Hepatocyte (in vitro differentiated cells): Measurements from ENCODE around the gene SNX10. TPM values are rescaled to one million over a fixed set of nuclear protein-coding genes. Genes with fewer than 3 reads are reported as not detected.

ENCODE experiments used
- DNase-seq: peaks from one replicate; pipeline ENCODE4 v3.0.0-alpha.2; 2016; ENCODE audit warnings: low spot score
- H2AFZ ChIP-seq: fragments of 200-600 bp; sonication (generic); 2 replicates; pipeline ENCODE4 v1.6.0; 2016; ENCODE audit warnings: antibody characterized with exemption, mild to moderate bottlenecking
- H3K27ac ChIP-seq: fragments of 200-600 bp; sonication (generic); 2 replicates; pipeline ENCODE4 v1.5.1; 2016; ENCODE audit warnings: mild to moderate bottlenecking
- H3K27me3 ChIP-seq: fragments of 200-600 bp; sonication (generic); 2 replicates; pipeline ENCODE4 v1.6.1; 2016
- H3K36me3 ChIP-seq: fragments of 200-600 bp; sonication (generic); replicated peaks from 2 replicates; pipeline ENCODE4 v1.5.1; 2016; ENCODE audit warnings: low read depth; ENCODE audit not compliant: insufficient read depth
- H3K4me1 ChIP-seq: fragments of 200-600 bp; sonication (generic); 2 replicates; pipeline ENCODE4 v1.5.1; 2016; ENCODE audit warnings: mild to moderate bottlenecking, moderate library complexity; ENCODE audit not compliant: insufficient read depth
- H3K4me2 ChIP-seq: fragments of 200-600 bp; sonication (generic); 2 replicates; pipeline ENCODE4 v1.6.0; 2016
- H3K4me3 ChIP-seq: fragments of 200-600 bp; sonication (generic); 2 replicates; pipeline ENCODE4 v1.5.1; 2016; ENCODE audit warnings: mild to moderate bottlenecking
- H3K79me2 ChIP-seq: fragments of 200-600 bp; sonication (generic); 2 replicates; pipeline ENCODE4 v1.6.0; 2017; ENCODE audit warnings: mild to moderate bottlenecking
- H3K9me2 ChIP-seq: fragments of 200-600 bp; sonication (generic); replicated peaks from 2 replicates; pipeline ENCODE4 v1.6.0; 2017; ENCODE audit warnings: mild to moderate bottlenecking; ENCODE audit not compliant: insufficient read depth
- H3K9me3 ChIP-seq: fragments of 200-600 bp; sonication (generic); 2 replicates; pipeline ENCODE4 v1.5.1; 2016; ENCODE audit warnings: low read depth, mild to moderate bottlenecking
- H4K20me1 ChIP-seq: fragments of 200-600 bp; sonication (generic); 2 replicates; pipeline ENCODE4 v1.6.0; 2016; ENCODE audit warnings: mild to moderate bottlenecking; ENCODE audit not compliant: insufficient read depth, poor library complexity, severe bottlenecking
- CTCF ChIP-seq: fragments of 200-600 bp; sonication (generic); IDR thresholded peaks from 2 replicates; pipeline ENCODE4 v1.5.1; 2016; ENCODE audit warnings: antibody characterized with exemption, mild to moderate bottlenecking; ENCODE audit not compliant: poor library complexity
- EZH2 ChIP-seq: fragments of 200-600 bp; sonication (generic); IDR thresholded peaks from 2 replicates; pipeline ENCODE4 v1.6.1; 2016; ENCODE audit warnings: antibody characterized with exemption, mild to moderate bottlenecking, borderline replicate concordance
- EZH2phosphoT487 ChIP-seq: fragments of 200-600 bp; sonication (generic); IDR thresholded peaks from one replicate; pipeline ENCODE4 v1.6.1; 2018; ENCODE audit warnings: antibody characterized with exemption, mild to moderate bottlenecking, low read depth, moderate library complexity; ENCODE audit not compliant: unreplicated experiment, severe bottlenecking
- WGBS: methylation state at CpG from one replicate; pipeline ENCODE4 v1.1.6; 2016; ENCODE audit warnings: low lambda C conversion rate; ENCODE audit errors: missing lambda C conversion rate; 5-methylcytosine and 5-hydroxymethylcytosine counted together
- polyA plus RNA-seq: library from polyadenylated mRNA; unstranded; fragments of >200 nt; fragmentation: Nextera tagmentation; extraction: Ambion mirVana; gene quantifications from 2 replicates; pipeline ENCODE4 v1.2.1, GENCODE V29; 2016
- total RNA-seq: library from RNA; depleted of rRNA; stranded (reverse); fragments of >200 nt; gene quantifications from 2 replicates; pipeline ENCODE4 v1.2.3, GENCODE V29; 2014

The SNX10 gene
- total and polyA plus RNA-seq, 2 experiments from 2014 or later = 6.1 to 8.2 TPM

- Histone ChIP-seq H2AFZ (no peak overlapping the region), H3K4me2 (no peak overlapping the region), H3K4me1 (no peaks in the 10 kb centered on the region), H3K9me3 (no peaks in the 10 kb centered on the region), H3K79me2 (no peaks in the 10 kb centered on the region), H4K20me1 (no peaks in the 10 kb centered on the region), H3K27me3 (no peaks in the 10 kb centered on the region), H3K36me3 (no peaks in the 10 kb centered on the region), H3K4me3 (no peak overlapping the region), H3K9me2 (no peaks in the 10 kb centered on the region), H3K27ac (no peak overlapping the region)
- no peak for DNase-seq
- WGBS = 30% methylated on average over 3 of the region's 3 CpGs
- TF ChIP-seq CTCF (no peak), EZH2 (no peak), EZH2phosphoT487 (no peak)
These were observed 121.5 kb downstream of the SNX10 start for GRCh38 chr7:26413007-26413691.

- Histone ChIP-seq H3K27me3 (no peaks in the 10 kb centered on the region), H3K4me3 (no peak overlapping the region)
- WGBS = 100% methylated on average over 1 of the region's 1 CpG
These were observed 124.3 kb downstream of the SNX10 start for GRCh38 chr7:26416004-26416403.

GRCh38 chr7:26417911-26418413, 126.3 kb downstream of the SNX10 start:
- Histone ChIP-seq H2AFZ (no peak overlapping the region), H3K27me3 (no peaks in the 10 kb centered on the region), H3K9me2 (no peaks in the 10 kb centered on the region), H4K20me1 (no peaks in the 10 kb centered on the region), H3K4me3 (no peak overlapping the region), H3K36me3 (no peaks in the 10 kb centered on the region), H3K4me2 (no peak overlapping the region), H3K4me1 (no peaks in the 10 kb centered on the region), H3K79me2 (no peaks in the 10 kb centered on the region), H3K27ac (no peak overlapping the region), H3K9me3 (no peaks in the 10 kb centered on the region)
- DNase-seq = no peak
- 59% methylated on average over 5 of the region's 5 CpGs for WGBS
- TF ChIP-seq EZH2 = no peak
- no peak for TF ChIP-seq CTCF
- no peak for TF ChIP-seq EZH2phosphoT487

More at GRCh38 chr7:26416004-26416403, 124.3 kb downstream of the SNX10 start:
- Histone ChIP-seq H3K9me3 (no peaks in the 10 kb centered on the region), H3K9me2 (no peaks in the 10 kb centered on the region), H3K4me2 (no peak overlapping the region), H3K79me2 (no peaks in the 10 kb centered on the region), H3K4me1 (no peaks in the 10 kb centered on the region), H4K20me1 (no peaks in the 10 kb centered on the region), H2AFZ (no peak overlapping the region), H3K27ac (no peak overlapping the region), H3K36me3 (no peaks in the 10 kb centered on the region)
- TF ChIP-seq CTCF (no peak), EZH2 (no peak), EZH2phosphoT487 (no peak)
- DNase-seq = no peak
